Panc1 (cell line): ENCODE data around the gene MKRN2OS. TPM values are rescaled to one million over a fixed set of nuclear protein-coding genes. Genes with fewer than 3 reads are reported as not detected.

Experiments used
- ATAC-seq: fragments of 200-7000 bp; cut with Tn5 transposase; 2 replicates; pipeline ENCODE4 v1.9.1; 2020; ENCODE audit warnings: mild to moderate bottlenecking, moderate library complexity
- BruUV-seq: library from RNA; stranded (reverse); fragments of 400-500 nt; replicated peaks from 2 replicates; lab custom pipeline; 2021; lab: Mats Ljungman, UMichigan
- CTCF ChIA-PET: fragments of 300-600 bp; sonication (Branson Sonifier 250); formaldehyde crosslinking; loops from one replicate; lab custom pipeline; 2022; ENCODE audit warnings: antibody characterized with exemption; lab: Charles Lee
- POLR2A ChIA-PET: fragments of 300-600 bp; sonication (Branson Sonifier 250); formaldehyde crosslinking; loops from one replicate; lab custom pipeline; 2022; ENCODE audit warnings: antibody characterized with exemption; lab: Charles Lee
- DNase-seq: peaks from one replicate; pipeline ENCODE4 v3.0.0-alpha.2; 2010; ENCODE audit warnings: low read depth, low spot score
- H3K27ac ChIP-seq: 2 replicates; pipeline ENCODE4 v1.5.1; 2011; ENCODE audit warnings: mild to moderate bottlenecking, low read length, inconsistent platforms
- H3K27me3 ChIP-seq: fragments of 200-500 bp; sonication (Bioruptor generic); 2 replicates; pipeline ENCODE4 v1.6.0; 2014; ENCODE audit warnings: low read length, inconsistent platforms; ENCODE audit not compliant: control insufficient read depth, insufficient read depth
- H3K36me3 ChIP-seq: fragments of 200-500 bp; sonication (Bioruptor generic); 2 replicates; pipeline ENCODE4 v1.5.1; 2014; ENCODE audit warnings: inconsistent platforms, mild to moderate bottlenecking, low read length, moderate library complexity; ENCODE audit not compliant: control insufficient read depth, insufficient read depth
- H3K4me1 ChIP-seq: 2 replicates; pipeline ENCODE4 v1.5.1; 2011; ENCODE audit warnings: inconsistent platforms, mild to moderate bottlenecking, low read length, moderate library complexity; ENCODE audit not compliant: control insufficient read depth, insufficient read depth
- H3K4me3 ChIP-seq, 2 experiments: 2 replicates each; pipeline ENCODE4 v1.5.1; 2011 to 2012; ENCODE audit warnings: low read depth in 2 of 2, low read length in 2 of 2, mild to moderate bottlenecking in 2 of 2, inconsistent platforms in 1 of 2, moderate library complexity in 1 of 2
- H3K9me3 ChIP-seq: fragments of 200-500 bp; sonication (Bioruptor generic); 2 replicates; pipeline ENCODE4 v1.5.1; 2014; ENCODE audit warnings: low read depth, mild to moderate bottlenecking, inconsistent platforms, low read length, moderate library complexity; ENCODE audit not compliant: control insufficient read depth, insufficient read depth
- POLR2AphosphoS5 ChIP-seq: IDR thresholded peaks from 2 replicates; pipeline ENCODE4 v1.6.1; 2012; ENCODE audit warnings: mild to moderate bottlenecking, low read depth, low read length, moderate library complexity
- SIN3A ChIP-seq: IDR thresholded peaks from 2 replicates; pipeline ENCODE4 v1.6.1; 2012; ENCODE audit warnings: low read depth, mild to moderate bottlenecking, low read length, moderate library complexity, borderline replicate concordance; ENCODE audit not compliant: insufficient read depth
- TCF7L2 ChIP-seq: IDR thresholded peaks from 2 replicates; pipeline ENCODE4 v1.6.1; 2011; ENCODE audit warnings: mild to moderate bottlenecking, low read depth, low read length, inconsistent platforms
- in situ Hi-C: cut with HindIII; loops from 2 replicates; pipeline ENCODE4 v1.10.0; 2016; ENCODE audit warnings: low sequenced_read_pairs, low pct_unique_long_range_greater_than_20kb
- intact Hi-C: fragments of 100-400 bp; cut with micrococcal nuclease; formaldehyde crosslinking; loops from one replicate; pipeline ENCODE4 v1.10.0; 2022; ENCODE audit not compliant: unreplicated experiment
- total RNA-seq: library from RNA; stranded (reverse); gene quantifications from one replicate; pipeline ENCODE4 v1.2.1, GENCODE V29; 2021; ENCODE audit not compliant: unreplicated experiment
- TF ChIP-seq, protein P1 (sequence below): fragments of 450-650 bp; IDR thresholded peaks from 2 replicates; pipeline ENCODE4 v1.5.1; 2017; ENCODE audit warnings: mild to moderate bottlenecking
- TF ChIP-seq, protein P2 (sequence below), 2 experiments: IDR thresholded peaks; 2 replicates each; pipeline ENCODE4 v1.6.1; 2011 to 2012; ENCODE audit warnings: low read depth in 2 of 2, control low read depth in 1 of 2, low read length in 1 of 2, mild to moderate bottlenecking in 1 of 2, moderate library complexity in 1 of 2; ENCODE audit not compliant: insufficient read depth in 1 of 2

The MKRN2OS gene
- total RNA-seq, 1 experiment from 2014 or later: not detected

DNA sequence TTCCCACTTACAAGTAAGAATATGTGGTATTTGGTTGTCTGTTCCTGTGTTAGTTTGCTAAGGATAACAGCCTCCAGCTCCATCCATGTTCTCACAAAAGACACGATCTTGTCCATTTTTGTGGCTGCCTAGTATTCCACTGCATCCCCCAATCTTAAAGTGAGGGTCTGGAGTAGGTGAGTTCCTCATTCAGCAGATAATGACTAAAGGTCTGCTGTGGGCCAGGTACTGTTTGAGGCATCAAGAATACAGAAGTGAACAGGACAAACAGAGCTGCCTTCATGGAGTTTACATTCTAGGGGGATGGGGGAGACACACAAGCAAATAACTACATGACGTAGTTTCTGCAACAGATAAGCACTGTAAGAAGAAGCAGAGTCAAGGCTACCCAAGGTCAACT is 24.3 kb downstream of the MKRN2OS start:
- intact Hi-C loops: no loop called here
- TF ChIP-seq SIN3A: no peak
- TF ChIP-seq TCF7L2: no peak
- TF ChIP-seq POLR2AphosphoS5: no peak
- TF ChIP-seq, protein P1, sequence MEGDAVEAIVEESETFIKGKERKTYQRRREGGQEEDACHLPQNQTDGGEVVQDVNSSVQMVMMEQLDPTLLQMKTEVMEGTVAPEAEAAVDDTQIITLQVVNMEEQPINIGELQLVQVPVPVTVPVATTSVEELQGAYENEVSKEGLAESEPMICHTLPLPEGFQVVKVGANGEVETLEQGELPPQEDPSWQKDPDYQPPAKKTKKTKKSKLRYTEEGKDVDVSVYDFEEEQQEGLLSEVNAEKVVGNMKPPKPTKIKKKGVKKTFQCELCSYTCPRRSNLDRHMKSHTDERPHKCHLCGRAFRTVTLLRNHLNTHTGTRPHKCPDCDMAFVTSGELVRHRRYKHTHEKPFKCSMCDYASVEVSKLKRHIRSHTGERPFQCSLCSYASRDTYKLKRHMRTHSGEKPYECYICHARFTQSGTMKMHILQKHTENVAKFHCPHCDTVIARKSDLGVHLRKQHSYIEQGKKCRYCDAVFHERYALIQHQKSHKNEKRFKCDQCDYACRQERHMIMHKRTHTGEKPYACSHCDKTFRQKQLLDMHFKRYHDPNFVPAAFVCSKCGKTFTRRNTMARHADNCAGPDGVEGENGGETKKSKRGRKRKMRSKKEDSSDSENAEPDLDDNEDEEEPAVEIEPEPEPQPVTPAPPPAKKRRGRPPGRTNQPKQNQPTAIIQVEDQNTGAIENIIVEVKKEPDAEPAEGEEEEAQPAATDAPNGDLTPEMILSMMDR: no peak
- TF ChIP-seq, protein P2, sequence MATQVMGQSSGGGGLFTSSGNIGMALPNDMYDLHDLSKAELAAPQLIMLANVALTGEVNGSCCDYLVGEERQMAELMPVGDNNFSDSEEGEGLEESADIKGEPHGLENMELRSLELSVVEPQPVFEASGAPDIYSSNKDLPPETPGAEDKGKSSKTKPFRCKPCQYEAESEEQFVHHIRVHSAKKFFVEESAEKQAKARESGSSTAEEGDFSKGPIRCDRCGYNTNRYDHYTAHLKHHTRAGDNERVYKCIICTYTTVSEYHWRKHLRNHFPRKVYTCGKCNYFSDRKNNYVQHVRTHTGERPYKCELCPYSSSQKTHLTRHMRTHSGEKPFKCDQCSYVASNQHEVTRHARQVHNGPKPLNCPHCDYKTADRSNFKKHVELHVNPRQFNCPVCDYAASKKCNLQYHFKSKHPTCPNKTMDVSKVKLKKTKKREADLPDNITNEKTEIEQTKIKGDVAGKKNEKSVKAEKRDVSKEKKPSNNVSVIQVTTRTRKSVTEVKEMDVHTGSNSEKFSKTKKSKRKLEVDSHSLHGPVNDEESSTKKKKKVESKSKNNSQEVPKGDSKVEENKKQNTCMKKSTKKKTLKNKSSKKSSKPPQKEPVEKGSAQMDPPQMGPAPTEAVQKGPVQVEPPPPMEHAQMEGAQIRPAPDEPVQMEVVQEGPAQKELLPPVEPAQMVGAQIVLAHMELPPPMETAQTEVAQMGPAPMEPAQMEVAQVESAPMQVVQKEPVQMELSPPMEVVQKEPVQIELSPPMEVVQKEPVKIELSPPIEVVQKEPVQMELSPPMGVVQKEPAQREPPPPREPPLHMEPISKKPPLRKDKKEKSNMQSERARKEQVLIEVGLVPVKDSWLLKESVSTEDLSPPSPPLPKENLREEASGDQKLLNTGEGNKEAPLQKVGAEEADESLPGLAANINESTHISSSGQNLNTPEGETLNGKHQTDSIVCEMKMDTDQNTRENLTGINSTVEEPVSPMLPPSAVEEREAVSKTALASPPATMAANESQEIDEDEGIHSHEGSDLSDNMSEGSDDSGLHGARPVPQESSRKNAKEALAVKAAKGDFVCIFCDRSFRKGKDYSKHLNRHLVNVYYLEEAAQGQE (IDR thresholded peaks at IDR 0.05; ENCODE audit: insufficient read depth in 1 of 2, low read depth in 2 of 2, low read length in 1 of 2): no peak
- Histone ChIP-seq H3K27ac (no peak overlapping the region), H3K9me3 (no peaks in the 10 kb centered on the region), H3K4me3 (no peak overlapping the region), H3K27me3 (no peaks in the 10 kb centered on the region), H3K36me3 (no peaks in the 10 kb centered on the region), H3K4me1 (no peaks in the 10 kb centered on the region)
- CTCF ChIA-PET: no interaction called here
- BruUV-seq: no TSS peak
- DNase-seq (no peak), ATAC-seq (no peak)
- POLR2A ChIA-PET: no interaction called here
- in situ Hi-C loops: no loop called here

DNA sequence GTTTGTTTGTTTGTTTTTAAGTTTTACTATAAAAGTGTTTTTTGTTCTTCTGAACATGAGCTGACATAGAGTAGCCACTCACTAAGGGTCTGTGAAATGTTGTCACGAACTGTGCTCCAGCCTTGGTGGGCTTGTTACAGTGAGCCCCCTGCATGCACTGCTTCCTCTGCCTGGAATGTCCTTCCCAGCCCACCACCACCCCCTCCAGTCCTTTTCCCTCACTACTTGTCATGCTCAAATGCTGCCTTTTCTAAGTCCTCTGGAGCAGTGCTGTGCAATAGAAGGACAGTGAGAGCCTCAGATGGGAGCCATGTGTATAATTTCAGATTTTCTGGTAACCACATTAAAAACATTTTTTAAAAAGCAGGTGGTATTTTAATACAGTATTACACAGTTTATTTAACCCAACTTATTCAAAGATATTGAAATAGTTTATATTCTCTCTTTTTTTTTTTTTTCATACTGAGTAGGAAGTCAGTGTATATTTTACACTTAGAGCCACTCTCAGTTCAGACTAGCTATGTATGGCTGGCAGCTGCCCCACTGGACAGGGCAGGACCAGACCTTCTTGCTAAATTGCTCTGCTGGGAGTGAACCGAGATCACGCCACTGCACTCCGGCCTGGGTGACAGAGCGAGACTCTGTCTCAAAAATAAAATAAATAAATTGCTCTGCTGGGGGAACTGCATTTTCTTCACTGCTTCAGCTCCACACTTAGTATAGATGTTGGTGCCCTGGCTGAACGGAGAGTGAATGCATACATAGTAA is 26.9 kb downstream of the MKRN2OS start:
- no peaks in the 10 kb centered on the region for H3K36me3 ChIP-seq
- H3K9me3 ChIP-seq: no peaks in the 10 kb centered on the region
- in situ Hi-C loops (no loop called here), intact Hi-C loops (no loop called here)
- no peak overlapping the region for H3K4me3 ChIP-seq
- no peak for ATAC-seq
- POLR2A ChIA-PET: no interaction called here
- TF ChIP-seq SIN3A (no peak), POLR2AphosphoS5 (no peak), TCF7L2 (no peak)
- TF ChIP-seq, protein P2 (IDR thresholded peaks at IDR 0.05; ENCODE audit: insufficient read depth in 1 of 2, low read depth in 2 of 2, low read length in 1 of 2): no peak
- TF ChIP-seq, protein P1: no peak
- no peak for DNase-seq
- no peaks in the 10 kb centered on the region for H3K4me1 ChIP-seq
- H3K27me3 ChIP-seq: no peaks in the 10 kb centered on the region
- CTCF ChIA-PET: no interaction called here
- BruUV-seq: no TSS peak
- no peak overlapping the region for H3K27ac ChIP-seq
